Astrocyte (in vitro differentiated cells and primary cell): Measurements from ENCODE around the gene CLCA2. TPM values are rescaled to one million over a fixed set of nuclear protein-coding genes. Genes with fewer than 3 reads are reported as not detected.

Experiments
- DNase-seq: peaks from one replicate; pipeline ENCODE4 v3.0.0-alpha.2; 2010; ENCODE audit warnings: low read depth
- FAIRE-seq: peaks from 2 replicates; lab custom pipeline; 2011; peaks lifted over from hg19 to GRCh38; lab: Jason Lieb, UNC
- H2AFZ ChIP-seq: 2 replicates; pipeline ENCODE4 v1.6.0; 2012; ENCODE audit warnings: low read depth, low read length, inconsistent platforms
- H3K27ac ChIP-seq: 2 replicates; pipeline ENCODE4 v1.5.1; 2011; ENCODE audit warnings: low read depth, low read length, inconsistent platforms
- H3K27me3 ChIP-seq: 2 replicates; pipeline ENCODE4 v1.6.0; 2011; ENCODE audit warnings: low read length, inconsistent platforms; ENCODE audit not compliant: insufficient read depth
- H3K36me3 ChIP-seq: 2 replicates; pipeline ENCODE4 v1.5.1; 2011; ENCODE audit warnings: low read length, inconsistent platforms; ENCODE audit not compliant: insufficient read depth
- H3K4me1 ChIP-seq: 2 replicates; pipeline ENCODE4 v1.5.1; 2011; ENCODE audit warnings: low read length, inconsistent platforms; ENCODE audit not compliant: insufficient read depth
- H3K4me2 ChIP-seq: 2 replicates; pipeline ENCODE4 v1.6.0; 2012; ENCODE audit warnings: low read length, inconsistent platforms
- H3K4me3 ChIP-seq: 2 replicates; pipeline ENCODE4 v1.5.1; 2011; ENCODE audit warnings: low read depth, mild to moderate bottlenecking, low read length, inconsistent platforms; ENCODE audit not compliant: insufficient read depth
- H3K79me2 ChIP-seq: 2 replicates; pipeline ENCODE4 v1.6.0; 2012; ENCODE audit warnings: mild to moderate bottlenecking, low read length, inconsistent platforms; ENCODE audit not compliant: insufficient read depth
- H3K9ac ChIP-seq: 2 replicates; pipeline ENCODE4 v1.6.0; 2012; ENCODE audit warnings: mild to moderate bottlenecking, low read length, inconsistent platforms
- H3K9me3 ChIP-seq: 2 replicates; pipeline ENCODE4 v1.5.1; 2012; ENCODE audit warnings: low read depth, mild to moderate bottlenecking, low read length, inconsistent platforms; ENCODE audit not compliant: insufficient read depth
- H4K20me1 ChIP-seq: 2 replicates; pipeline ENCODE4 v1.6.0; 2012; ENCODE audit warnings: low read length, inconsistent platforms; ENCODE audit not compliant: insufficient read depth
- H3K27ac Mint-ChIP-seq: one replicate; pipeline ENCODE4 v1.8.0; 2021; ENCODE audit warnings: mild to moderate bottlenecking, mixed read lengths; ENCODE audit not compliant: unreplicated experiment
- H3K27me3 Mint-ChIP-seq: one replicate; pipeline ENCODE4 v1.8.0; 2021; ENCODE audit warnings: low read depth, mixed read lengths; ENCODE audit not compliant: unreplicated experiment
- H3K36me3 Mint-ChIP-seq: one replicate; pipeline ENCODE4 v1.8.0; 2021; ENCODE audit warnings: low read depth, mixed read lengths; ENCODE audit not compliant: unreplicated experiment
- H3K4me1 Mint-ChIP-seq: one replicate; pipeline ENCODE4 v1.8.0; 2021; ENCODE audit warnings: low read depth, mixed read lengths; ENCODE audit not compliant: unreplicated experiment
- H3K4me3 Mint-ChIP-seq: one replicate; pipeline ENCODE4 v1.8.0; 2021; ENCODE audit warnings: mild to moderate bottlenecking, moderate library complexity, mixed read lengths; ENCODE audit not compliant: unreplicated experiment
- H3K9me3 Mint-ChIP-seq: one replicate; pipeline ENCODE4 v1.8.0; 2021; ENCODE audit warnings: mild to moderate bottlenecking, mixed read lengths; ENCODE audit not compliant: unreplicated experiment
- CTCF ChIP-seq: IDR thresholded peaks from 2 replicates; pipeline ENCODE4 v1.5.1; 2011; ENCODE audit warnings: low read depth, mild to moderate bottlenecking, inconsistent platforms, low read length, moderate library complexity; ENCODE audit not compliant: insufficient read depth
- EZH2 ChIP-seq: IDR thresholded peaks from 2 replicates; pipeline ENCODE4 v1.6.1; 2012; ENCODE audit warnings: mild to moderate bottlenecking, low read length, inconsistent platforms; ENCODE audit not compliant: insufficient read depth
- total RNA-seq: library from RNA; stranded (reverse); gene quantifications from 2 replicates; pipeline ENCODE4 v1.2.1, GENCODE V29; 2021

Gene CLCA2
- total RNA-seq, 1 donor from 2014 or later = 0.77 TPM

GRCh38 chr1:86380257-86380861, 43.6 kb upstream of the CLCA2 start:
- Mint-ChIP-seq H3K4me1 (no peaks in the 10 kb centered on the region), H3K27ac (no peak overlapping the region), H3K27me3 (no peaks in the 10 kb centered on the region), H3K9me3 (peaks cover 13% of the 10 kb centered on the region), H3K36me3 (peaks cover 22% of the 10 kb centered on the region), H3K4me3 (no peak overlapping the region)
- Histone ChIP-seq H3K79me2 (no peaks in the 10 kb centered on the region), H3K4me2 (no peak overlapping the region), H3K4me3 (no peak overlapping the region), H3K4me1 (no peaks in the 10 kb centered on the region), H3K9me3 (no peaks in the 10 kb centered on the region), H4K20me1 (no peaks in the 10 kb centered on the region), H2AFZ (no peak overlapping the region), H3K9ac (peak overlapping the region; percentile 1), H3K27me3 (no peaks in the 10 kb centered on the region), H3K36me3 (peaks cover 8% of the 10 kb centered on the region), H3K27ac (no peak overlapping the region)
- peak; percentile 74 for FAIRE-seq
- TF ChIP-seq CTCF (peak; percentile 79), EZH2 (no peak)
- DNase-seq = peak; percentile 65

GRCh38 chr1:86381223-86381622, 42.7 kb upstream of the CLCA2 start:
- no peaks in the 10 kb centered on the region for H3K27me3 ChIP-seq
- no peak overlapping the region for H2AFZ ChIP-seq
- no peak overlapping the region for H3K27ac Mint-ChIP-seq

More at GRCh38 chr1:86381223-86381622, 42.7 kb upstream of the CLCA2 start:
- H3K79me2 ChIP-seq = peaks cover 4% of the 10 kb centered on the region
- Mint-ChIP-seq H3K27me3 (no peaks in the 10 kb centered on the region), H3K36me3 (peaks cover 22% of the 10 kb centered on the region), H3K9me3 (peaks cover 13% of the 10 kb centered on the region), H3K4me1 (no peaks in the 10 kb centered on the region), H3K4me3 (no peak overlapping the region)
- TF ChIP-seq EZH2 = no peak
- no peak for TF ChIP-seq CTCF
- H3K27ac ChIP-seq = no peak overlapping the region
- DNase-seq (no peak), FAIRE-seq (no peak)
- H3K9me3 ChIP-seq = no peaks in the 10 kb centered on the region
- H3K36me3 ChIP-seq = peaks cover under 1% of the 10 kb centered on the region
- H3K9ac ChIP-seq = no peak overlapping the region
- H3K4me3 ChIP-seq = no peak overlapping the region
- no peaks in the 10 kb centered on the region for H3K4me1 ChIP-seq
- H3K4me2 ChIP-seq = no peak overlapping the region
- H4K20me1 ChIP-seq = no peaks in the 10 kb centered on the region
